HCT116 (cell line): ENCODE results near the gene LARP1. TPM values are rescaled to one million over a fixed set of nuclear protein-coding genes. Genes with fewer than 3 reads are reported as not detected.

Source experiments
- ATAC-seq: fragments of 200-7000 bp; cut with Tn5 transposase; 2 replicates; pipeline ENCODE4 v1.9.1; 2020; ENCODE audit warnings: mild to moderate bottlenecking, moderate library complexity
- BruUV-seq: library from RNA; stranded (reverse); fragments of 400-500 nt; replicated peaks from 2 replicates; lab custom pipeline; 2021; lab: Mats Ljungman, UMichigan
- CTCF ChIA-PET: fragments of 300-600 bp; sonication (Branson Sonifier 250); formaldehyde crosslinking; loops from one replicate; lab custom pipeline; 2021; ENCODE audit warnings: antibody characterized with exemption; lab: Charles Lee
- POLR2A ChIA-PET: fragments of 300-600, 350-600 bp; sonication (Branson Sonifier 250); formaldehyde crosslinking; loops from one replicate; lab custom pipeline; 2021; ENCODE audit warnings: antibody characterized with exemption; lab: Charles Lee
- RAD21 ChIA-PET, 2 experiments: fragments of 300-600 bp; sonication (Branson Sonifier 250); formaldehyde crosslinking; loops; one replicate each; lab custom pipeline; 2023; ENCODE audit warnings: low total read pairs in 2 of 2; ENCODE audit not compliant: uncharacterized antibody in 2 of 2, unreplicated experiment in 2 of 2, low non-redundant PET in 1 of 2; lab: Charles Lee
- DNase-seq: peaks from one replicate; pipeline ENCODE4 v3.0.0-alpha.2; 2010; ENCODE audit warnings: low read depth, low spot score
- H2AFZ ChIP-seq: fragments of 200-600 bp; shearing (Covaris generic), sonication (generic); 2 replicates; pipeline ENCODE4 v1.6.1; 2017; ENCODE audit warnings: low read depth, mixed run types, mixed read lengths, antibody characterized with exemption, low read length; ENCODE audit not compliant: poor library complexity, severe bottlenecking
- H3K27ac ChIP-seq: 2 replicates; pipeline ENCODE4 v1.5.1; 2012; ENCODE audit warnings: low read depth, low read length
- H3K27me3 ChIP-seq: fragments of 200-600 bp; sonication (generic); 2 replicates; pipeline ENCODE4 v1.6.1; 2016; ENCODE audit warnings: mixed run types, low read length, mixed read lengths; ENCODE audit not compliant: insufficient read depth
- H3K36me3 ChIP-seq, 2 experiments: fragments of 200-500 bp in 1 of 2; fragments of 200-600 bp in 1 of 2; sonication (Bioruptor generic) in 1 of 2; sonication (generic) in 1 of 2; 2 replicates each; pipeline versions ENCODE4 v1.5.1 to v1.6.1; 2014 to 2016; ENCODE audit warnings: low read length in 2 of 2, inconsistent platforms in 1 of 2, mixed read lengths in 1 of 2, mixed run types in 1 of 2; ENCODE audit not compliant: insufficient read depth in 2 of 2, control insufficient read depth in 1 of 2
- H3K4me1 ChIP-seq, 2 experiments: fragments of 200-600 bp in 1 of 2; sonication (generic) in 1 of 2; 2 replicates each; pipeline versions ENCODE4 v1.5.1 to v1.6.1; 2012 to 2017; ENCODE audit warnings: low read length in 2 of 2, inconsistent platforms in 1 of 2, mild to moderate bottlenecking in 1 of 2, mixed read lengths in 1 of 2, mixed run types in 1 of 2, moderate library complexity in 1 of 2; ENCODE audit not compliant: insufficient read depth in 2 of 2, control insufficient read depth in 1 of 2
- H3K4me2 ChIP-seq: fragments of 200-600 bp; sonication (generic); 2 replicates; pipeline ENCODE4 v1.6.1; 2017; ENCODE audit warnings: mixed run types, low read length, mixed read lengths
- H3K4me3 ChIP-seq, 2 experiments: fragments of 200-600 bp in 1 of 2; sonication (generic) in 1 of 2; replicated peaks in 1 of 2; 2 replicates each; pipeline ENCODE4 v1.5.1; 2011 to 2016; ENCODE audit warnings: low read length in 2 of 2, control low read depth in 1 of 2, low read depth in 1 of 2, mild to moderate bottlenecking in 1 of 2, mixed read lengths in 1 of 2, mixed run types in 1 of 2
- H3K79me2 ChIP-seq: fragments of 200-600 bp; sonication (generic); 2 replicates; pipeline ENCODE4 v1.6.1; 2017; ENCODE audit warnings: mild to moderate bottlenecking, mixed run types, low read length, moderate library complexity, mixed read lengths; ENCODE audit not compliant: insufficient read depth
- H3K9ac ChIP-seq: fragments of 200-600 bp; sonication (generic); 2 replicates; pipeline ENCODE4 v1.6.1; 2016; ENCODE audit warnings: low read length, mixed read lengths
- H3K9me2 ChIP-seq: fragments of 200-600 bp; sonication (generic), shearing (Covaris generic); 2 replicates; pipeline ENCODE4 v1.6.1; 2017; ENCODE audit warnings: mixed run types, mild to moderate bottlenecking, moderate library complexity; ENCODE audit not compliant: insufficient read depth
- H3K9me3 ChIP-seq, 2 experiments: fragments of 200-500 bp in 1 of 2; fragments of 200-600 bp in 1 of 2; sonication (Bioruptor generic) in 1 of 2; sonication (generic) in 1 of 2; 2 replicates each; pipeline ENCODE4 v1.6.1; 2014 to 2017; ENCODE audit warnings: low read length in 2 of 2, mixed read lengths in 2 of 2, inconsistent platforms in 1 of 2, low read depth in 1 of 2, mild to moderate bottlenecking in 1 of 2, mixed run types in 1 of 2, moderate library complexity in 1 of 2; ENCODE audit not compliant: control insufficient read depth in 1 of 2, insufficient read depth in 1 of 2
- H4K20me1 ChIP-seq: fragments of 200-600 bp; sonication (generic), shearing (Covaris generic); 2 replicates; pipeline ENCODE4 v1.6.1; 2017; ENCODE audit warnings: mixed run types, mild to moderate bottlenecking, moderate library complexity; ENCODE audit not compliant: insufficient read depth
- CBX3 ChIP-seq: IDR thresholded peaks from 2 replicates; pipeline ENCODE4 v1.6.1; 2012; ENCODE audit warnings: low read depth
- CEBPB ChIP-seq: IDR thresholded peaks from 2 replicates; pipeline ENCODE4 v1.6.1; 2012; ENCODE audit warnings: low read depth
- EZH2phosphoT487 ChIP-seq: fragments of 200-600 bp; IDR thresholded peaks from 2 replicates; pipeline ENCODE4 v1.6.1; 2018; ENCODE audit warnings: antibody characterized with exemption, borderline replicate concordance
- FOSL1 ChIP-seq: IDR thresholded peaks from 2 replicates; pipeline ENCODE4 v1.6.1; 2012; ENCODE audit warnings: low read depth
- JUND ChIP-seq: IDR thresholded peaks from 2 replicates; pipeline ENCODE4 v1.6.1; 2012
- POLR2AphosphoS5 ChIP-seq: IDR thresholded peaks from 2 replicates; pipeline ENCODE4 v1.6.1; 2011; ENCODE audit warnings: mild to moderate bottlenecking, low read depth, low read length, moderate library complexity
- SIN3A ChIP-seq: IDR thresholded peaks from 2 replicates; pipeline ENCODE4 v1.6.1; 2012; ENCODE audit warnings: low read depth
- TCF7L2 ChIP-seq: IDR thresholded peaks from 2 replicates; pipeline ENCODE4 v1.7.0; 2011; ENCODE audit warnings: borderline replicate concordance, inconsistent platforms; ENCODE audit not compliant: insufficient read depth, insufficient read length; ENCODE audit errors: extremely low read depth
- YY1 ChIP-seq: IDR thresholded peaks from 2 replicates; pipeline ENCODE4 v1.6.1; 2011; ENCODE audit warnings: low read length, low read depth, moderate library complexity, mild to moderate bottlenecking; ENCODE audit not compliant: insufficient replicate concordance; ENCODE audit errors: extremely low read depth
- intact Hi-C: fragments of 100-400 bp; cut with micrococcal nuclease; formaldehyde crosslinking; loops from 2 replicates; pipeline ENCODE4 v1.10.0; 2022
- total RNA-seq: library from RNA; stranded (reverse); gene quantifications from one replicate; pipeline ENCODE4 v1.2.1, GENCODE V29; 2021; ENCODE audit not compliant: unreplicated experiment

The LARP1 gene
- total RNA-seq, 1 experiment from 2014 or later, result 201 TPM

DNA sequence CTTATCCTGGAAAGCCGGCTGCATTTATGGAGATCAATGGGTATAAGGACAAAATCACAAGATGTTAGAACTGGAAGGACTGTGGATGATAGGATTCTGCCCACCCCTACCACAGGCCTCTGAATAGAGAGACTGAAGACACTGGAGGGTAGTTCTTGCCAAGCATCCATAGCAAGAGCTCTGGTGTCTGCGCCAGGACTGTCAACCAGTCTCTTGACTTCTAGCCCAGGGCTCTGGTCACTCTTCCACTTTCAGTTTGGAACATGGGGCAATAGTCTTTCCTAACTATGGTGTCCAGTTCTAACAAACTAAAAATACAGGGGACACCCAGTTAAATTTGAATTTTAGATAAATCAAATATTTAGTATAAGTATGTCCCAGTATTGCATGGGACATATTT lies 23.4 kb downstream of the LARP1 start:
- Histone ChIP-seq H3K79me2 (peaks cover 100% of the 10 kb centered on the region), H3K4me3 (no peak overlapping the region), H2AFZ (no peak overlapping the region), H3K9ac (no peak overlapping the region), H3K27me3 (no peaks in the 10 kb centered on the region), H3K9me3 (no peaks in the 10 kb centered on the region), H3K36me3 (no peaks in the 10 kb centered on the region), H4K20me1 (peaks cover 64% of the 10 kb centered on the region; the same call in 1 of the 2 replicates), H3K4me2 (peak overlapping the region; percentile 58), H3K4me1 (peaks cover 11 to 63% of the 10 kb centered on the region in 2 experiments), H3K9me2 (no peaks in the 10 kb centered on the region), H3K27ac (no peak overlapping the region)
- ChIA-PET POLR2A (no interaction called here), RAD21 (no interaction called here), CTCF (no interaction called here)
- intact Hi-C loops, result no loop called here
- ATAC-seq, result no peak
- DNase-seq, result no peak
- TF ChIP-seq TCF7L2 (no peak), SIN3A (0 out of 2 replicates have a peak, but pooled peaks have one; percentile 16)
- no TSS peak for BruUV-seq

DNA sequence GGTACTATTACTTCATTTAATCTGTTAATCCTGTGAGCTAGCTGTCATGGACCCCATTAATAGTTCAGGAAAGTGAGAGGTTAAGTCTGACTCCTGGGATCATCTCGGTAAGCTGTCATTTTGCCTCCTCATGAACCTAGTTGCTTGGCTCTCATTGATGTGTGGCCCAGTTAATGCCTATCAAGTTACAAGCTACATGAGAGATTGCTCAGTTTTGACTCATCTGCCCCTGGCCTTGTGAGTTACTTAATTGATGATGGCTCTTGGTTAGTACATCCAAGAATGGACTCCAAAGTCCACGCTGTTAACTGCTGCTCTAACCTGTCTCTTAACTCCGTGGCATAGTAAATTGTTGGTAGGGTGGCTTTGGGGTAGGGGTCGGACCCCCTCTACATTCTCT lies 23.9 kb downstream of the LARP1 start:
- ATAC-seq (peak; percentile 70), DNase-seq (peak; percentile 57)
- Histone ChIP-seq H3K4me2 (peak overlapping the region; percentile 58), H3K9me2 (no peaks in the 10 kb centered on the region), H3K4me3 (no peak overlapping the region), H3K79me2 (peaks cover 100% of the 10 kb centered on the region), H3K27ac (no peak overlapping the region), H4K20me1 (peaks cover 61% of the 10 kb centered on the region; the same call in 1 of the 2 replicates), H3K36me3 (no peaks in the 10 kb centered on the region), H3K4me1 (peaks cover 11 to 62% of the 10 kb centered on the region in 2 experiments), H3K27me3 (no peaks in the 10 kb centered on the region), H2AFZ (no peak overlapping the region), H3K9ac (no peak overlapping the region), H3K9me3 (no peaks in the 10 kb centered on the region)
- ChIA-PET CTCF (no interaction called here), RAD21 (no interaction called here), POLR2A (no interaction called here)
- 0 out of 2 replicates have a peak, but pooled peaks have one; percentile 38 for TF ChIP-seq JUND
- TF ChIP-seq YY1, result peak; percentile 12
- TF ChIP-seq SIN3A, result 0 out of 2 replicates have a peak, but pooled peaks have one; percentile 42
- no peak for TF ChIP-seq EZH2phosphoT487
- peak; percentile 71 for TF ChIP-seq FOSL1
- peak; percentile 34; the same call in 1 of the 2 replicates for TF ChIP-seq CBX3
- TF ChIP-seq POLR2AphosphoS5, result no peak
- TF ChIP-seq CEBPB, result peak; percentile 69
- BruUV-seq, result no TSS peak
- intact Hi-C loops, result no loop called here
